GM12878 (cell line): Measurements from ENCODE around the gene RNF41. TPM values are rescaled to one million over a fixed set of nuclear protein-coding genes. Genes with fewer than 3 reads are reported as not detected.

Experiments used
- ATAC-seq: fragments of 200-7000 bp; cut with Tn5 transposase; 3 replicates; pipeline ENCODE4 v1.9.1; 2020; ENCODE audit warnings: mild to moderate bottlenecking, moderate library complexity
- BruUV-seq: library from RNA; stranded (reverse); fragments of 400-500 nt; replicated peaks from 2 replicates; lab custom pipeline; 2021; lab: Mats Ljungman, UMichigan
- CTCF ChIA-PET: fragments of 300-600 bp; sonication (Branson Sonifier 250); formaldehyde crosslinking; extraction: SDS; loops from one replicate; lab custom pipeline; 2021; ENCODE audit warnings: inconsistent platforms; lab: Yijun Ruan, JAX
- POLR2A ChIA-PET: fragments of 350-600 bp; formaldehyde crosslinking; extraction: SDS; loops from one replicate; lab custom pipeline; 2021; ENCODE audit warnings: inconsistent platforms; lab: Charles Lee
- RAD21 ChIA-PET: fragments of 300-600 bp; sonication (Branson Sonifier 250); formaldehyde crosslinking; loops from one replicate; lab custom pipeline; 2023; ENCODE audit warnings: antibody characterized with exemption; ENCODE audit not compliant: unreplicated experiment; lab: Charles Lee
- SMC1A ChIA-PET: fragments of 300-600 bp; sonication (Branson Sonifier 250); formaldehyde crosslinking; loops from one replicate; lab custom pipeline; 2023; ENCODE audit not compliant: unreplicated experiment, uncharacterized antibody; lab: Charles Lee
- DNase-seq: peaks from one replicate; pipeline ENCODE4 v3.0.0-alpha.2; 2011; ENCODE audit warnings: low read depth, low spot score
- FAIRE-seq: peaks from 3 replicates; lab custom pipeline; 2011; peaks lifted over from hg19 to GRCh38; lab: Jason Lieb, UNC
- H2AFZ ChIP-seq: 2 replicates; pipeline ENCODE4 v1.6.0; 2011; ENCODE audit warnings: low read depth, low read length, control low read depth; ENCODE audit not compliant: control insufficient read depth
- H3K27ac ChIP-seq: 2 replicates; pipeline ENCODE4 v1.5.1; 2011; ENCODE audit warnings: control low read depth; ENCODE audit not compliant: control insufficient read depth, insufficient read depth
- H3K27me3 ChIP-seq, 2 experiments: replicated peaks in 1 of 2; 2 replicates each; pipeline versions ENCODE4 v1.6.0 to v1.6.1; 2011; ENCODE audit warnings: low read length in 1 of 2; ENCODE audit not compliant: control insufficient read depth in 2 of 2, insufficient read depth in 2 of 2
- H3K36me3 ChIP-seq, 2 experiments: 2 replicates each; pipeline ENCODE4 v1.5.1; 2011; ENCODE audit warnings: low read length in 1 of 2; ENCODE audit not compliant: control insufficient read depth in 2 of 2, insufficient read depth in 2 of 2
- H3K4me1 ChIP-seq: 2 replicates; pipeline ENCODE4 v1.6.1; 2011; ENCODE audit warnings: mild to moderate bottlenecking, low read length, moderate library complexity, mixed read lengths; ENCODE audit not compliant: control insufficient read depth, insufficient read depth
- H3K4me2 ChIP-seq: 2 replicates; pipeline ENCODE4 v1.6.0; 2011; ENCODE audit warnings: control low read depth; ENCODE audit not compliant: control insufficient read depth, insufficient read depth
- H3K4me3 ChIP-seq: fragments of 200-600 bp; sonication (generic); 2 replicates; pipeline ENCODE4 v1.5.1; 2016
- H3K79me2 ChIP-seq: 2 replicates; pipeline ENCODE4 v1.6.0; 2011; ENCODE audit warnings: low read length; ENCODE audit not compliant: control insufficient read depth, insufficient read depth
- H3K9ac ChIP-seq: 2 replicates; pipeline ENCODE4 v1.8.0; 2011; ENCODE audit warnings: low read length, control low read depth, mixed read lengths; ENCODE audit not compliant: control insufficient read depth, insufficient read depth
- H3K9me3 ChIP-seq: replicated peaks from 3 replicates; pipeline ENCODE4 v1.5.1; 2011; ENCODE audit warnings: mild to moderate bottlenecking, low read length; ENCODE audit not compliant: control insufficient read depth, insufficient read depth
- H4K20me1 ChIP-seq: 2 replicates; pipeline ENCODE4 v1.6.0; 2011; ENCODE audit not compliant: control insufficient read depth, insufficient read depth
- ASH2L ChIP-seq: fragments of 300-600, 200-600 bp; sonication (generic); IDR thresholded peaks from 2 replicates; pipeline ENCODE4 v1.6.1; 2017; ENCODE audit warnings: low read depth, mild to moderate bottlenecking, borderline replicate concordance
- ATF2 ChIP-seq: IDR thresholded peaks from 2 replicates; pipeline ENCODE4 v1.6.1; 2012; ENCODE audit warnings: low read length, inconsistent platforms
- ATF7 ChIP-seq: fragments of 450-650 bp; IDR thresholded peaks from 2 replicates; pipeline ENCODE4 v1.6.1; 2016; ENCODE audit warnings: low read depth, mild to moderate bottlenecking
- BHLHE40 ChIP-seq, 2 experiments: fragments of 450-650 bp in 1 of 2; IDR thresholded peaks; 2 replicates each; pipeline ENCODE4 v1.6.1; 2011 to 2017; ENCODE audit warnings: low read depth in 2 of 2, borderline replicate concordance in 1 of 2, improper control_type of control experiment in 1 of 2, low read length in 1 of 2, mild to moderate bottlenecking in 1 of 2
- BRCA1 ChIP-seq: IDR thresholded peaks from 2 replicates; pipeline ENCODE4 v1.6.1; 2011; ENCODE audit warnings: low read depth, low read length, improper control_type of control experiment
- CHD4 ChIP-seq: fragments of 200-600 bp; sonication (generic); IDR thresholded peaks from 2 replicates; pipeline ENCODE4 v1.6.1; 2016; ENCODE audit warnings: mild to moderate bottlenecking
- CREM ChIP-seq: IDR thresholded peaks from 2 replicates; pipeline ENCODE4 v1.6.1; 2014; ENCODE audit warnings: antibody characterized with exemption, low read depth
- IKZF2 ChIP-seq, 2 experiments: fragments of 450-650 bp; IDR thresholded peaks; 2 replicates each; pipeline ENCODE4 v1.6.1; 2017; ENCODE audit warnings: mild to moderate bottlenecking in 2 of 2, moderate library complexity in 2 of 2
- IRF4 ChIP-seq: IDR thresholded peaks from 2 replicates; pipeline ENCODE4 v1.6.1; 2011; ENCODE audit warnings: low read depth, low read length
- JUND ChIP-seq: IDR thresholded peaks from 2 replicates; pipeline ENCODE4 v1.6.1; 2012; ENCODE audit warnings: low read depth, mild to moderate bottlenecking, low read length, improper control_type of control experiment, moderate library complexity
- NFXL1 ChIP-seq: fragments of 450-650 bp; IDR thresholded peaks from 2 replicates; pipeline ENCODE4 v1.6.1; 2017; ENCODE audit warnings: antibody characterized with exemption, mild to moderate bottlenecking, borderline replicate concordance
- PKNOX1 ChIP-seq: fragments of 450-650 bp; IDR thresholded peaks from 2 replicates; pipeline ENCODE4 v1.6.1; 2016; ENCODE audit warnings: mild to moderate bottlenecking
- PML ChIP-seq: IDR thresholded peaks from 2 replicates; pipeline ENCODE4 v1.6.1; 2012; ENCODE audit warnings: low read length, inconsistent platforms
- RFX5 ChIP-seq: IDR thresholded peaks from 2 replicates; pipeline ENCODE4 v1.6.1; 2011; ENCODE audit warnings: low read depth, low read length, improper control_type of control experiment
- SMARCA5 ChIP-seq: fragments of 450-650 bp; IDR thresholded peaks from 2 replicates; pipeline ENCODE4 v1.6.1; 2017; ENCODE audit warnings: mild to moderate bottlenecking
- ZBTB40 ChIP-seq: fragments of 450-650 bp; IDR thresholded peaks from 2 replicates; pipeline ENCODE4 v1.6.1; 2016; ENCODE audit warnings: mild to moderate bottlenecking, moderate library complexity, borderline replicate concordance
- ZNF24 ChIP-seq: fragments of 450-650 bp; IDR thresholded peaks from 2 replicates; pipeline ENCODE4 v1.6.1; 2017; ENCODE audit warnings: antibody characterized with exemption, mild to moderate bottlenecking
- WGBS: methylation state at CpG from one replicate; pipeline ENCODE4 v1.1.6; 2016; ENCODE audit warnings: low lambda C conversion rate; ENCODE audit not compliant: insufficient replicate concordance, insufficient coverage; ENCODE audit errors: missing lambda C conversion rate; 5-methylcytosine and 5-hydroxymethylcytosine counted together
- in situ Hi-C: fragments of 300-500 bp; cut with MboI; formaldehyde crosslinking; loops from 9 replicates; pipeline ENCODE4 v1.14.3; 2018; ENCODE audit warnings: mixed read lengths
- intact Hi-C: fragments of 100-400 bp; cut with micrococcal nuclease; formaldehyde crosslinking; loops from one replicate; pipeline ENCODE4 v1.14.2; 2022; ENCODE audit not compliant: unreplicated experiment
- polyA plus RNA-seq, 11 experiments: library from polyadenylated mRNA; depleted of rRNA in 4 of 11; unstranded in 6 of 11; stranded (reverse) in 5 of 11; fragments of >200 nt; fragmentation: Nextera tagmentation in 4 of 11; fragmentation: Illumina TruSeq in 1 of 11; extraction: Ambion mirVana in 4 of 11; extraction: Trizol in 1 of 11; gene quantifications; 1 replicate in 1 of 11; 2 replicates in 10 of 11; pipeline versions ENCODE4 v1.2.1 to v1.2.3, GENCODE V29; 2011 to 2016; ENCODE audit warnings: inconsistent platforms in 2 of 11, missing spikeins in 2 of 11, low read depth in 1 of 11
- total RNA-seq, 4 experiments: library from RNA; depleted of rRNA in 3 of 4; stranded (reverse); fragments of >200 nt in 3 of 4; fragmentation: Illumina TruSeq in 1 of 4; extraction: Trizol in 1 of 4; gene quantifications; 2 replicates each; pipeline versions ENCODE4 v1.2.1 to v1.2.3, GENCODE V29; 2013 to 2021

RNF41 gene
- total and polyA plus RNA-seq, 10 of the 15 experiments (the other 5 are each of a cell fraction or from before 2014, with no cell fraction given), result 11.1 to 47.8 (median 30.6) TPM

- FAIRE-seq, result no peak
- Histone ChIP-seq H3K79me2 (peaks cover 30% of the 10 kb centered on the region), H2AFZ (peak overlapping the region; percentile 96), H4K20me1 (no peaks in the 10 kb centered on the region), H3K9me3 (no peaks in the 10 kb centered on the region; the same call in 2 of the 3 replicates), H3K36me3 (no peaks in the 10 kb centered on the region; a peak in 1 of 4 replicates), H3K27ac (peak overlapping the region; percentile 96), H3K4me2 (peak overlapping the region; percentile 96), H3K4me3 (peak overlapping the region; percentile 91), H3K9ac (peak overlapping the region; percentile 95), H3K27me3 (no peaks in the 10 kb centered on the region), H3K4me1 (0 out of 2 replicates have a peak, but pooled peaks cover 3% of the 10 kb centered on the region)
- ATAC-seq, result peak; percentile 28
- ChIA-PET POLR2A (interaction anchor here (0.5 to 4.0 kb wide), 39 partner anchors 8 to 504 kb away, joined by 3 to 68 read pairs (median 4); partner anchors contain the start of genes ANKRD52, CNPY2, COQ10A and DNAJC14), SMC1A (interaction anchor here (0.9 to 3.4 kb wide), 18 partner anchors 10 to 247 kb away, joined by 3 to 33 read pairs (median 6); partner anchors contain the start of genes ANKRD52, CNPY2, ESYT1 and SMARCC2), RAD21 (interaction anchor here (0.6 to 3.5 kb wide), 29 partner anchors 9 to 483 kb away, joined by 3 to 41 read pairs (median 5); partner anchors contain the start of genes ANKRD52, CNPY2, COQ10A and ESYT1), CTCF (interaction anchor here (0.6 to 4.2 kb wide), 24 partner anchors 12 to 483 kb away, joined by 3 to 107 read pairs (median 6); partner anchors contain the start of genes ANKRD52, CNPY2, COQ10A and ESYT1)
- no peak for DNase-seq
- 2% methylated on average over 16 of the region's 21 CpGs for WGBS
- intact Hi-C loops (no loop called here), in situ Hi-C loops (no loop called here)
- BruUV-seq, result TSS peak; percentile 96
- no peak for TF ChIP-seq NFXL1
- no peak for TF ChIP-seq CHD4
- TF ChIP-seq CREM, result no peak
- TF ChIP-seq PML, result no peak
- peak; percentile 89 for TF ChIP-seq PKNOX1
- TF ChIP-seq ATF7, result peak; percentile 92
- TF ChIP-seq SMARCA5, result no peak
- peak; percentile 31 to 83; a peak in 3 of 4 replicates for TF ChIP-seq BHLHE40 (IDR thresholded peaks at IDR 0.05; ENCODE audit: borderline replicate concordance in 1 of 2, low read depth in 2 of 2, low read length in 1 of 2)
- TF ChIP-seq IKZF2 (IDR thresholded peaks at IDR 0.05), result peak in 1 of 2 experiments; percentile 20; a peak in 2 of 4 replicates
- TF ChIP-seq ASH2L, result no peak
- no peak for TF ChIP-seq BRCA1
- peak; percentile 65; the same call in 1 of the 2 replicates for TF ChIP-seq JUND
- TF ChIP-seq RFX5, result no peak
- TF ChIP-seq IRF4, result no peak
- no peak for TF ChIP-seq ATF2
- TF ChIP-seq ZNF24, result no peak
- TF ChIP-seq ZBTB40, result no peak
These were observed 428 bp downstream of the RNF41 start for GRCh38 chr12:56221232-56221756.
